DMS53 treated with DMSO at 0.1 percent for 48 hours (cell line): ENCODE data around the gene CMIP.
A peak's percentile ranks its signal among the peaks of the same experiment; 100 is the strongest.

ENCODE experiments used
- DNase-seq: peaks from one replicate; lab custom pipeline; 2025; ENCODE audit not compliant: unreplicated experiment; lab: John Stamatoyannopoulos, UW

CMIP gene

DNA sequence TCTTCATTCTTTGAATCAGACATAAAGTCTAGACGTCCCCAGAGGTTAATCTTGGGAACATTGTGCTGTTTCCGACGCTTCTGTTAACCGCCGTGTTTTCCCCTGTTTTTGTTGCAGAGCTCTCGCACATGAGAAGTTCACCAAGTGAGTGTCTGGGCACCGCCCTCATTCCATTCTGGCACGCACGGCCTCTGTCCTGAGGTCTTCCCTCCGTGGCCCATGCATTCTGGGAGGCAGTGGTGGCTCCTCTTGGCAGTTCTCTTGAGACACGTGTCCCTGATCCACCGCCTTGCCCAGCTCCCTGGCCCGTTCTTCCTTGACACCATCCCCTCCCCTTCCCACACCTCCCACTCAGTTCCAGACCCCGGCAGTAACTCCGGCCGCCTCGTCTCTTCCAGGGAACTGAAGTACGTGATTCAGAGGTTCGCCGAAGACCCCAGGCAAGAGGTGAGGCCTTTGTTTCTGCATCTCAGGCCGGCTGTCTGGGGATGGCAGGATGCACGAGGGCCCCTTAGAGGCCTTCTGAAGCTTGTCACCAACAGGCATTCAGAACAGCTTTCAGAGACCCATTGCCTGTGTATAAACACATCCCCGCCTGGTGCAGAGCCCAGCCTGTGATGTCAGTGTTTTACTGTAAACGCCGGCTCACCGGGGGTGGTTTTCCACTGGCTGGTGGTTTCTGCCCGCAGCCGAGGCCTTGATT, 248.6 kb downstream of the CMIP start:
- DNase-seq = no peak

- DNase-seq = no peak
Observed at GRCh38 chr16:81693744-81694303, 249.2 kb downstream of the CMIP start.

- no peak for DNase-seq
Observed at GRCh38 chr16:81694494-81695280, 250.1 kb downstream of the CMIP start.

DNA sequence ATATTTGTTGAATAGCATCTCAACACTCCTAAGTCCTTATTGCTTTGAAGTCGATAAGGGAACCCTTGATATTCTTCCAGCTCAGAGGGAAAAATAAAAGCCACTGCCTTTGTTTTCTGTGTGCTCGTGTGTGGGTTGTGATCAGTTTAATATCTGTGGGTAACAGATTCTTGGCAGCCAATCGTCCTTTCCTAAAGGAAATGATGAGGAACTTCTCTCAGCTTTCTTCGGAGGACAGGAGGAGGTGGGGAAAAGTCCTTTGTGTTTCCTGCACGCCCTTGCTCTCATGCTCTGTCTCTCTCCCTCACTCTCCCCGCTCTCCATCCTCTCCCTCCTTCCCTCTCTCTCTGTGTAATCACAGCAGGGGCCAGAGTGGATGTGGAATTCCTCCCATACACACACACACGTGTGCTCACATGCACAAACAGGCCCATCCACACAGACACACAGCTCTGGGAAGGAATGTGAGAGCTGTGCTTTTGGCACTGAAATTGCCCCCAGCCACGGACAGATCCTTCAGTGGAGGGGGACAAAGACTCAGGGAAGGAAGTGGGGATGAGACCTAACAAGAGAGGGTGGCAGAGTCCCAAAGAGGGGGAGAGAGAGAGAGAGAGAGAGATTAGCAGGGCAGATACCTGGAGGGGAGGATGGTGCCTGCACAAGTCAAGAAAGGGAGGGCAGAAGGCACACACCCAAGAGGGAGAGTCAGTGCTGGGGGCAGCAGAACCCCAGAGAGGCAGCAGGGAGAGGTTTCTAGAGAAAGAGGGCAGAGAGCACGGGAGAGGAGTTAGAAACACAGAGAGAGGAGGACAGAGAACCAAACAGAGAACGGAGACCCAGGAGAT, 250.9 kb downstream of the CMIP start:
- DNase-seq = no peak

- DNase-seq = no peak
Observed at GRCh38 chr16:81696166-81696960, 251.8 kb downstream of the CMIP start.

GRCh38 chr16:81696961-81697615, 252.5 kb downstream of the CMIP start:
- peak; percentile 13 for DNase-seq

DNA sequence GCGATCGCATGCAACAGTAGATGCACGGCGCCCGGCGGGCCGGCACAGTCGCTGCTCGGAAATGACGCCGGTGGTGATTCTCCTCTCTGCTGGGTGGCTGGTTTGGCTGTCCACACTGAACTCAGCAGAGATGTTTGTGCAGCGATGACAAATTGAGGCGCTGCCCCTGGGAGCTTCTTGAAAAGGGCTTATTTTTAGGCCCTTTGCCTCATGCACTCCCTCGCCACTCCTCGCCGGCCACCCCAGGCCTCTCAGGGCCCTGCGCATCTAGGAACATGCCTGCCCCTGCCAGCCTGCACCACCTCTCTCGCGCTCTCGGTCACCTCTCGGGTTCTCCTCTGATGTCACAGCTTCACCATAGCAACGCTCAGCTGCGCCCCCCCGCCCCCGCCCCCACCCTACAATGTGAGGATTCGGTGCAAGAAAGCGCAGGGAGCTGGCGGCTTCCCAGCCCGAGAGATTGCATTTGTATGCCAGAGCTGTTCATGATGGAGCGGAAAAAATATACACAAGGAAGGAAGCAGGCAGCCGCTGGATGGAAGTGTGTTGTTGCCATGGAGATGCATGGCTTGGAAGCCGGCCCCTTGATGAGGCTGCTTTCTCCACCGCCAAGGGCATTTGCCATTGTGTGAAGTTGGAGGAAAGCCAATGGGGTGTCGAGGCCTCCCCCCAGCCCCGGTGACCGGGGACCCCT, 253.2 kb downstream of the CMIP start:
- no peak for DNase-seq

DNA sequence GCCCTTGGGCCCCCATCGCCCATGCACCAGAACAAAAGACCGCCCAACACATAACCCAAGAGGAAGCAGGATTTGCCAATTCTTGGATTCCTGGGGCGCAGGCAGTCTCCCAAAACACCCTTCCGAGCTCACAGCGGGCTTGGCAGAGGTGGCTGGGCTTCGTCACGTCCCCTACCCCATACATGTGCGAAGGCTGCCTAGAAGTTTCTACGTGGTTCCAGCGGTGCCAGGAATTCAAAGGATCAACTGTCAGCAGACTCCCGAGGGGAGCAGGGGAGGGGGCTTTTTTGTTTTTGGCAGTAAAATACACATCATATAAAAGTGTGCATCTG, 253.7 kb downstream of the CMIP start:
- DNase-seq = no peak

DNA sequence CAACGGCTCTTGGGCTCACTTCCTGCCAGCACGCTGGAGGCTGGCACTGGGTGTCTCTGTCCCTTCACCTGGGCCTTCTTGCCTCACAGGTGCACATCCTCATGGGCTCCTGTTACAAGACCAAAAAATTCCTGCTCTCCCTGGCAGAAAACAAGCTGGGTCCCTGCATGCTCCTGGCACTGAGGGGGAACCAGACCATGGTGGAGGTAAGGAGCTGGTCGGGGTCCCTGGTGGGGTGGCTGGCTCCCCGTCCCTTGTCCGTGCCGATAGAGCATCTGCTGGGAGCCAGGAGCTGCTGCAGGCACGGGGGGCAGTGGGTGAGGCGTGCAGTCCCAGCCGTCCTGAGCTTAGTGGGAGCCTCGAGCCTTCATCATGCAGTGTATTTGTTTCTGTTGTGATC, 255.0 kb downstream of the CMIP start:
- no peak for DNase-seq

DNA sequence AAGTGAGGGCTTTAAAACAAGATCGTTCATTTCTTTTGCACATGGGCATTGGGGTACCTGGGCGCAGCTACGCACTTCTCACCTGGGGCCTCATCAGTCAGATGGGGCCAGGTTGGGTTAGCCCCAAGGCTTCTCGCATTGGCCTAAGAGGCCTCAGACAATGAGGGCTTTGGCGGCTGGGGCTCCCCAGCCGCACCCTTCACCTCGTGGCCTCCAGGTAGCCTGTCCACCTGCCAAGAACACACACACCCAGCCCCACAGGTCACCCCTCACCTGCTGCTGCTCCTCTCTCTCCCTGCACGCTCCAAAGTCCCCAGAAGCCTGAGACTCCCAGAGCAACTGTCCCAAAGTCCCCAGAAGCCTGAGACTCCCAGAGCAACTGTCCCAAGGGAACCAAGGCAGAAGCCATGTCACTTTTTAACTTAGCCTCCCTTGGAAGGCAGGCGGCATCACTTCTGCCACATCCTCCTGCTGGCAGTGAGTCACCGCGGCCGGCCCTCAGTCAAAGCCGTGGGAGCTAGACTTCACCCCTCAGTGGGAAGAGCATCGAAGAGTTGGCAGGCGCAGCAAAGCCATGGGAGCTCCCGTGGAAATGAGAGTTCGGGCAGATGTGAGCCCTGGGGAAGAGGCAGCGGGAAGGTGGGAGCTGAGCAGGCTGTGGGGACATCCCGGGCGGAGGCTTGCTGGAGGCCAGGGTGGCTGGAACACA, 255.6 kb downstream of the CMIP start:
- DNase-seq = no peak

DNA sequence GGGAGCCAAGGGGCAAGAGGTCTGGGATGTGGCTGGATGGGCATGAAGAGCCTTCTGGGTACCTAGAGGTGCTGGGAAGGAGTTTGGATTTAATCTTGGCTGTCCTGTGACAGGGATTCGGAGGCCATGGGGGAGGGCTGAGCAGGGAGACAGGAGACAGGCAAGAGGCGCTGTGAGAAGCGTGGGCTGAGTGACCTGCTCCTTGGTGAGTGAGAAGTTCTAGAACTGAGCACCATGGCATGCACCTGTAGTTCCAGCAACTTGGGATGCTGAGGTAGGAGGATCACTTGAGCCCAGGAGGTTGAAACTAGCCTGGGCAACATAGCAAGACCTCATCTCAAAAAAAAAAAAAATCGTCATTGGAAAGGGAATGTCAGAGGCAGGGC, 256.2 kb downstream of the CMIP start:
- no peak for DNase-seq

DNA sequence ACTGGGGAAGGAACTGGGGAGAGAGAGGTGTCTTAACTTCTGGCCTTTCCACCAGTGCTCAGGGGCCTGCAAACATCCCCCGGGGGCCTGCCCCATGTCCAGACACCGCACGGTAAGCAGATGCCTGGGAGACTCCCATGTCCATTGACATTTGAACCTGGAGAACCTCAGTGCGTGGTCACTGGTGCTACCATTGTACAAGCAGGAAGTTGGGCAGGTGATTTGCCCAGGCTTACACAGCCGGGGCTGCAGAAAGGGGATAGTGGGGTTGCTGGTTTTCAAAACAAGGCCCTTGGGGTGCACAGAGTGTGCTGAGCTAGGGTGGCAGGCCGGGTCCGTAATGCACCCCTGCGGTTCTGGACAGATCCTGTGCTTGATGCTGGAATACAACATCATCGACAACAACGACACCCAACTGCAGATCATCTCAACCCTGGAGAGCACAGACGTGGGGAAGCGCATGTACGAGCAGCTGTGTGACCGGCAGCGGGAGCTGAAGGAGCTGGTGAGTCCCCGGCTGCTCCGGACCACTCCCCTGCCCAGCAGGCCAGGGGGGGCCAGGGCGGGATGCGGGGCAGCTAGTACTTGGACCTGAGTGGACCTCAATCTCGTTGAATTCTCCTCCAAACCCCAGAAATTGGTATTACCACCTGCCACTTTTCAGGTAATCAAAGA, 256.8 kb downstream of the CMIP start:
- no peak for DNase-seq

- no peak for DNase-seq
Observed at GRCh38 chr16:81702506-81702905, 257.9 kb downstream of the CMIP start.

DNA sequence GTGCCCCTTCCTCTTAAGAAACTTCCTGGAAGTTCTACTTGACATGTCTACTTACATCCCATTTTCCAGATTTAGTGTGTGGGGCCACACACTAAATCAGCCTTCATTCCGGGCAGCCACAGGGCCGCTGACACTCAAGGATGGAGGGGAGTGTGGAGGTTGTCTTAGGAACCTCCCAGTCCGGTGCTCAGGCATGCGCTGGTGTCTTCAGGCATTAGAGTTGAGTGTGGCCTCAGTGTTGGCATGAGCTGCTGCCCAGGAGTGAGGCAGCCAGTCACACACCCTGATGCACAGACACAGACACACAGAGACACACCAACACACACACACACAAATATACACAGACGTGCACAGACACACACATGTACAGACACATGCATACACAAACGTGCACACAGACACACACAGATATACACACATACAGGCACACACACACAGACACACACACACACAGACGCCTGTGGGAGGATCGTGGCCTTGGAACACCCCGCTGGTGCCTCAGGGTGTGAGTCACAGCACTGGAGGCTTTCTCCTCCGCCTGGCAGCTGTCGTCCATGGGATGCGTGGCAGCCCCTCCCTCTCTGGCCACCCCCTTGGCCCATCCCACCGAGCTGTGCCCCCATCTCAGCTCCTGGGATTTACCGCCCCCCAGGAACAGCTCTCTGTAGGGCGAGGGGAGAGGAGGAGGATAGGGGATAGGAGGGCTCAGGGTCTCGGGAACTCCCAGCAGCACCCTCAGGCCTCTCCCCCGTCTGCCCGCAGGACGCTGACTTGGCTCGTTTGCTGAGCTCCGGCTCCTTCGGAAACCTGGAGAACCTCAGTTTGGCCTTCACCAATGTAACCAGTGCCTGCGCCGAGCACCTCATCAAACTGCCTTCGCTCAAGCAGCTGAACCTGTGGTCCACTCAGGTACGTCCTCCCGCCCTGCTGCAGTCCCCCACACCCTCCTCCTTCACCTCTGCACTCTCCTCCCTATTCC, 258.9 kb downstream of the CMIP start:
- DNase-seq = no peak

DNA sequence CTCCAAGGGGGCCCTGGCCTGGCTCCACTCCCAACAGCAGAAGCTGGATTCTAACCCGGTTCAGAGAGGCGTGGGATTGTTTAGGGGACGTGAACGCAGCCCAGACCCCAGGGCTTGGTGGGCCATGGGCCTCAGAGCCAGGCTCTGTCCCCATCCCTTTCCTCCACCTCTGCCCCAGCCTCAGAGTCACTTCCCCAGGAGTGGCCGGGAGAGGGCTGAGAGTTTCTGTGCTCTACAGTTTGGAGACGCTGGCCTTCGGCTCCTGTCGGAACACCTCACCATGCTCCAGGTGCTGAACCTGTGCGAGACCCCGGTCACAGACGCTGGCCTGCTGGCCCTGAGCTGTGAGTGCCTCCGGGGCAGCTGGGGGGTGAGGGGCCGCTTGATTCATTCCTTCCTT, 260.7 kb downstream of the CMIP start:
- DNase-seq = no peak

DNA sequence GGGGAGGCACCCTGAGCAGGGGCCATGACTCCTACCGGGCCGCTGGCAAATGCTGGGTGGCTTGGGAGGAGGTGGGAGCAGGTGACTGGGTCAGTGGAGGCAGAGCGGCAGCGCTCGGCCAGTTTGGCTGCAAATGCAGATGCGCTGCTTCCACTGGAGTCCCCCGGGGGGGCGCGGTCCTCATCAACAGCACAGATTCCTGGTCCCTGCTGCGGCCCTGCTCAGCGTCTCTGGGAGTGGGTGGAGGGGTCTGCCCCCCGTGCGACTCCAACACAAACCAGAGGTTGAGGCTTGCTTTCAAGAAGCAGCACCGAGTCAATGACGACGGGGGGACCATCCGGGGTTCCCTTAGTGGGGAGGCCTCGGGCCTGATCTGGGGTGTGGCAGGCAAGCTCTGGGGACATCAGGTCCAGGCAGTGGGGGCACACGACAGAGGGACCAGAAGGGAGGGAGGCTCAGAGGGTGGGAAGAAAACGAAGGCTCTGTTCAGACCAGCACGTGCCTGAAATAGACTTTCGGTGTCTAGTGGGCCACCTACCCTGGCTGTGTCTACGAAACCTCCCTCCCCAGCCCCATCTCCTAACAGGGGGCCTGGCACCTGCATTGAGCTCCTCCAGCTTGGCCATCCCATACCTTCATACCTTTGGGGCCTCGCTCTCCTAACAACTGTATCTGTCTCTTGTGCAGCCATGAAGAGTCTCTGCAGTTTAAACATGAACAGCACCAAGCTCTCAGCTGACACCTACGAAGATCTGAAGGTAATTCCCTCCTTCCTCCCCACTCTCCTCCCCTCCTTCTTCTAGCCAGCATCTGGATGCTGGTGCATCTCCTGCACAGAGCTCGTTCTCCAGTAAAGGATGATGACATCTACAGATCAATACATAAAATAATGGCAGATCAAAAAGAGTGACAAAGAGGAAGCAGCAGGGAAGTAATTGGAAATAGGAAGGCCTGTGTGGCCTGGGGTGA, 262.0 kb downstream of the CMIP start:
- DNase-seq = no peak
